GM12892 (cell line): ENCODE data around the gene DLG2.

ENCODE experiments used
- POLR2A ChIP-seq: IDR thresholded peaks from 2 replicates; pipeline ENCODE4 v1.6.1; 2011; ENCODE audit warnings: low read depth, low read length, control low read depth
- POLR2AphosphoS5 ChIP-seq: IDR thresholded peaks from 2 replicates; pipeline ENCODE4 v1.6.1; 2011; ENCODE audit warnings: low read depth, low read length, control low read depth

- TF ChIP-seq POLR2AphosphoS5 (no peak), POLR2A (no peak)
Observed at GRCh38 chr11:85170184-85170583, 457.0 kb downstream of the DLG2 start.
